Natural killer cell (primary cell): Measurements from ENCODE around the gene FNTB. TPM values are rescaled to one million over a fixed set of nuclear protein-coding genes. Genes with fewer than 3 reads are reported as not detected.

Experiments used
- ATAC-seq, 3 donors: fragments of 150-1000 bp in 2 of 3; fragments of 200-7000 bp in 1 of 3; cut with Tn5 transposase; 1 replicate in 1 of 3; 2 replicates in 2 of 3; pipeline ENCODE4 v1.10.0; 2021; ENCODE audit warnings: mild to moderate bottlenecking in 2 of 3, moderate library complexity in 2 of 3
- DNase-seq, 2 donors: peaks; one replicate each; pipeline versions ENCODE4 v3.0.0 to v3.0.0-alpha.2; 2013 to 2021; ENCODE audit warnings: mixed read lengths in 1 of 2
- H3K27ac ChIP-seq: one replicate; pipeline ENCODE4 v1.5.1; 2013; ENCODE audit warnings: mild to moderate bottlenecking, low read length
- H3K27me3 ChIP-seq: one replicate; pipeline ENCODE4 v1.6.1; 2013; ENCODE audit warnings: low read length; ENCODE audit not compliant: control insufficient read depth, insufficient read depth
- H3K36me3 ChIP-seq: one replicate; pipeline ENCODE4 v1.6.1; 2013; ENCODE audit warnings: low read length; ENCODE audit not compliant: control insufficient read depth, insufficient read depth
- H3K4me1 ChIP-seq: one replicate; pipeline ENCODE4 v1.6.1; 2013; ENCODE audit warnings: low read length; ENCODE audit not compliant: control insufficient read depth, insufficient read depth
- H3K4me3 ChIP-seq: one replicate; pipeline ENCODE4 v1.5.1; 2013; ENCODE audit warnings: low read length
- H3K9me3 ChIP-seq: one replicate; pipeline ENCODE4 v1.6.1; 2013; ENCODE audit warnings: low read length; ENCODE audit not compliant: control insufficient read depth, insufficient read depth
- H3K27ac Mint-ChIP-seq, 2 donors: one replicate each; pipeline ENCODE4 v1.8.0; 2022; ENCODE audit warnings: mild to moderate bottlenecking in 2 of 2, mixed read lengths in 2 of 2, moderate library complexity in 1 of 2
- H3K27me3 Mint-ChIP-seq, 2 donors: one replicate each; pipeline ENCODE4 v1.8.0; 2022; ENCODE audit warnings: low read depth in 2 of 2, mixed read lengths in 2 of 2
- H3K36me3 Mint-ChIP-seq: one replicate; pipeline ENCODE4 v1.8.0; 2022; ENCODE audit warnings: mixed read lengths
- H3K4me1 Mint-ChIP-seq, 2 donors: one replicate each; pipeline ENCODE4 v1.8.0; 2022; ENCODE audit warnings: mixed read lengths in 2 of 2
- H3K4me3 Mint-ChIP-seq: one replicate; pipeline ENCODE4 v1.8.0; 2022; ENCODE audit warnings: mild to moderate bottlenecking, moderate library complexity, mixed read lengths
- H3K9me3 Mint-ChIP-seq, 2 donors: one replicate each; pipeline ENCODE4 v1.8.0; 2022; ENCODE audit warnings: mixed read lengths in 2 of 2
- CTCF ChIP-seq: fragments of 200-600 bp; IDR thresholded peaks from one replicate; pipeline ENCODE4 v1.8.0; 2022; ENCODE audit warnings: antibody characterized with exemption
- WGBS: methylation state at CpG from one replicate; pipeline ENCODE4 v1.1.7; 2013; ENCODE audit warnings: missing lambda C conversion rate; ENCODE audit not compliant: insufficient coverage; 5-methylcytosine and 5-hydroxymethylcytosine counted together
- intact Hi-C: fragments of 100-400 bp; cut with micrococcal nuclease; formaldehyde crosslinking; loops from one replicate; pipeline ENCODE4 v1.14.2; 2022
- total RNA-seq, 4 donors: library from RNA; stranded (reverse); fragments of 120-200 nt in 1 of 4; gene quantifications; one replicate each; pipeline versions ENCODE4 v1.2.3 to v1.2.4, GENCODE V29; 2013 to 2022

The FNTB gene
- total RNA-seq, 3 donors from 2014 or later (not counting 1 experiment from before 2014, with no cell fraction given), result 4.0 to 8.7 (median 8.4) TPM

DNA sequence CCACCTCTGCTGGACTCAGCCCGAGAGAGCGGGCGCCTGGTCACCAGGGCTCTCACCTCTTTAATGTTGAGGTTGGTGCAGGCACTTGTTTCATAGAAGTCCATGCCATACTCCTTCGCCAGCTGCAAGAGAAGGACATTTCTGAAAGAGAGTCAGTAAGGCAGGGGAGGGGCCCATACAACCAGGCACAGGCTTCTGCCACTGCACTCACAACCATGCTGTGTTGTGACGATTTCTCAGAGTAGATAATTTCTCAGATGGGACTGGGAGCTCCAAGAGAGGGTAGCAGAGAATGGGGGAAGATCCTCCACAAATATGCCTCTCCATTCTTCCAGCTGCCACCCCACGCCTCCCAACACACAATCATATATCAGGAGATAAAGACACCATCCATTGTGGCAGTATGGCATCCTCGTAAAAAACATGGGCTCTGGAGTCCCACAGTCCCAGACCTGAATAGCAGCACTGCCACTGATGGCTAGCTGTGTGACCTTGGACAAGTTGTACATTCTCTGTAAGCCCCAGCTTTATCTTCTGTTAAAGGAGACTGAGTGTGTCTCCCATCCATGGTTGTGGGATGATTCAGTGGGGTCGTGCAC lies 38.0 kb upstream of the FNTB start:
- Histone ChIP-seq H3K27ac (no peak overlapping the region), H3K9me3 (no peaks in the 10 kb centered on the region), H3K36me3 (peaks cover 3% of the 10 kb centered on the region), H3K27me3 (no peaks in the 10 kb centered on the region), H3K4me3 (no peak overlapping the region), H3K4me1 (peaks cover 8% of the 10 kb centered on the region)
- Mint-ChIP-seq H3K9me3 (no peaks in the 10 kb centered on the region), H3K36me3 (no peaks in the 10 kb centered on the region), H3K4me1 (peaks cover 19 to 37% of the 10 kb centered on the region in 2 donors), H3K27me3 (no peaks in the 10 kb centered on the region), H3K4me3 (no peak overlapping the region), H3K27ac (no peak overlapping the region)
- intact Hi-C loops, result no loop called here
- TF ChIP-seq CTCF, result no peak
- DNase-seq, result no peak
- WGBS, result 99% methylated on average over 8 of the region's 8 CpGs
- ATAC-seq, result no peak

DNA sequence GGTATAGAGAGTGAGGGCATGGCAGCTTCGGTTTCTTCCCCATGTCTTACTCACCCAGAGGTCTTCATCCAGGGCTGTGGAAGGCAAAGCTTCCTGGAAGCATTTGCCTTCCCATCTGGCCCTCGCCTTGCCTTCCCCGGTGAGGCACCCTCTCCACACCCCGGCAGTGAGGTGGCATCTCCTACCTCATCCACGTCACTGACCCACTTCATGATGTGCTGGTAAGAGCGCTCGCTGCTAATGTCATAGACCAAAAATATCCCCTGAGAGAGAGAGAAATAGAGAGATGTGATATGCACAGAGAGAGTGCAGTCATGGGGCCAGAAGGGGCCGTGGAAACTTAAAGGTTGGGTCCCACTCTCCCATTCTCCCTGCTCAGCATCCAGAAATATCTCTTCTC lies 35.8 kb upstream of the FNTB start:
- Mint-ChIP-seq H3K4me1 (peaks cover 7 to 21% of the 10 kb centered on the region in 2 donors), H3K27ac (no peak overlapping the region), H3K4me3 (no peak overlapping the region), H3K27me3 (no peaks in the 10 kb centered on the region), H3K36me3 (no peaks in the 10 kb centered on the region), H3K9me3 (no peaks in the 10 kb centered on the region)
- Histone ChIP-seq H3K4me3 (no peak overlapping the region), H3K4me1 (no peaks in the 10 kb centered on the region), H3K27ac (no peak overlapping the region), H3K36me3 (peaks cover 2% of the 10 kb centered on the region), H3K27me3 (no peaks in the 10 kb centered on the region), H3K9me3 (no peaks in the 10 kb centered on the region)
- intact Hi-C loops, result no loop called here
- DNase-seq (no peak), ATAC-seq (no peak)
- no peak for TF ChIP-seq CTCF
- 99% methylated on average over 7 of the region's 8 CpGs for WGBS

DNA sequence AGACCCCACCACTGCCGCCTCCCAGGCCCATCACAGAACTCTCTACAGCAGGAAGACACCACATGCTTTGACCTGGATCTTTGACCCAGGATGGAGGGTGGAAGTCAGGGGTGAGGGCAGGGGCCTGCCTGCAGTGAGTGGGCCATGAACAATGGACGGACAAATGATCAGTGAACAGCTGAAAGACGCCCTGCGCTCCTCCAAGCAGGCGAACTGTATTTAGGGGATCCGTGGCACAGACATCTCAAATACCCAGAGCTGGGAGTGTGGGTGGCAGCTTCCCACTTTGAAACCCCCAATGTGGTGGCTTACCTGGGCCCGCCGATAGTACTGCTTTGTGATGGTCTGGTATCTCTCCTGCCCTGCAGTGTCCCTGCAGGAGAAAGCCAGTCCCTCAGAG lies 35.4 kb upstream of the FNTB start:
- no peaks in the 10 kb centered on the region for H3K27me3 ChIP-seq
- no peaks in the 10 kb centered on the region for H3K27me3 Mint-ChIP-seq
- no peaks in the 10 kb centered on the region for H3K9me3 ChIP-seq
- intact Hi-C loops, result no loop called here
- H3K27ac Mint-ChIP-seq, result no peak overlapping the region
- H3K36me3 Mint-ChIP-seq, result no peaks in the 10 kb centered on the region
- no peak overlapping the region for H3K4me3 ChIP-seq
- no peaks in the 10 kb centered on the region for H3K4me1 ChIP-seq
- H3K36me3 ChIP-seq, result no peaks in the 10 kb centered on the region
- H3K27ac ChIP-seq, result no peak overlapping the region
- no peak for TF ChIP-seq CTCF
- H3K4me3 Mint-ChIP-seq, result no peak overlapping the region
- peaks cover 7 to 21% of the 10 kb centered on the region in 2 donors for H3K4me1 Mint-ChIP-seq
- no peaks in the 10 kb centered on the region for H3K9me3 Mint-ChIP-seq
- no peak for ATAC-seq
- 98% methylated on average over 8 of the region's 8 CpGs for WGBS
- DNase-seq, result no peak

GRCh38 chr14:64951724-64952123 lies 35.0 kb upstream of the FNTB start:
- no peaks in the 10 kb centered on the region for H3K36me3 ChIP-seq
- H3K4me3 ChIP-seq, result no peak overlapping the region
- Mint-ChIP-seq H3K27me3 (no peaks in the 10 kb centered on the region), H3K27ac (no peak overlapping the region), H3K9me3 (no peaks in the 10 kb centered on the region), H3K4me3 (no peak overlapping the region), H3K4me1 (peaks cover 7 to 20% of the 10 kb centered on the region in 2 donors), H3K36me3 (no peaks in the 10 kb centered on the region)
- H3K9me3 ChIP-seq, result no peaks in the 10 kb centered on the region
- no peak for ATAC-seq
- intact Hi-C loops, result no loop called here
- no peak overlapping the region for H3K27ac ChIP-seq
- no peaks in the 10 kb centered on the region for H3K4me1 ChIP-seq
- no peaks in the 10 kb centered on the region for H3K27me3 ChIP-seq
- no peak for TF ChIP-seq CTCF
- DNase-seq, result no peak
